Omental fat pad (tissue), 4 donors: ENCODE measurements around the gene GNAO1. TPM values are rescaled to one million over a fixed set of nuclear protein-coding genes. Genes with fewer than 3 reads are reported as not detected.

Experiments used
- ATAC-seq: fragments of 150-250 bp; one replicate; pipeline ENCODE4 v1.9.1; 2016; ENCODE audit warnings: mild to moderate bottlenecking, moderate library complexity; ENCODE audit not compliant: low FRiP score
- DNase-seq: peaks from one replicate; pipeline ENCODE4 v3.0.0-alpha.2; 2019; ENCODE audit warnings: low spot score
- CTCF ChIP-seq, 3 donors: fragments of 450-650 bp; IDR thresholded peaks; one replicate each; pipeline ENCODE4 v1.5.1; 2016 to 2017; ENCODE audit warnings: antibody characterized with exemption in 3 of 3, mild to moderate bottlenecking in 3 of 3, moderate library complexity in 2 of 3
- total RNA-seq, 4 donors: library from RNA; depleted of rRNA; stranded (reverse); fragments of >200 nt; gene quantifications; one replicate each; pipeline ENCODE4 v1.1.0, GENCODE V29; 2016

Gene GNAO1
- total RNA-seq, 4 donors from 2014 or later = 1.4 to 2.6 (median 2.3) TPM

GRCh38 chr16:56267888-56268287, 76.6 kb downstream of the GNAO1 start:
- ATAC-seq (no peak), DNase-seq (no peak)
- TF ChIP-seq CTCF (IDR thresholded peaks at IDR 0.05) = no peak

DNA sequence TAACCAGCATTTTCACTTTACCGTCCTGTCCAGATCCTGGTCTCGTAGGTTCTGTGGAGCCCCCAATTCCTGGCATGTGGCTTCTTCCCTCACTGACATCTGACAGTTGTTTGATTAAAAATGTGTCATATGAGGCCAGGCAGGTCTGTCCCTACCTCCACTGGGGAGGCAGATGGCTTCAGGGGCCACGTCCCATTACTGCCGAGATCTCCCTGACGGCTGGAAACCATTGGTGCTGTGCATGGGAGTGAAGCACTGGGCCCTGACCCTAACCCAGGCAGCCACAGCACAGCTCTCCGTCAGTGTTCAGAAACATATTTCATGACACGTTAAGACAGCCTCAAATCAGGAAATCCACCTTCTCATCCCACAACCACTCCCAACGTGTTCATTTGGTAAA, 77.5 kb downstream of the GNAO1 start:
- no peak for TF ChIP-seq CTCF (IDR thresholded peaks at IDR 0.05)
- ATAC-seq (no peak), DNase-seq (no peak)

- no peak for TF ChIP-seq CTCF (IDR thresholded peaks at IDR 0.05)
- ATAC-seq = no peak
- DNase-seq = no peak
Observed at GRCh38 chr16:56269281-56269680, 78.0 kb downstream of the GNAO1 start.

GRCh38 chr16:56269811-56270684, 78.8 kb downstream of the GNAO1 start:
- DNase-seq = no peak
- no peak for TF ChIP-seq CTCF (IDR thresholded peaks at IDR 0.05)
- no peak for ATAC-seq

GRCh38 chr16:56270828-56271227, 79.5 kb downstream of the GNAO1 start:
- DNase-seq (no peak), ATAC-seq (no peak)
- TF ChIP-seq CTCF (IDR thresholded peaks at IDR 0.05) = no peak

DNA sequence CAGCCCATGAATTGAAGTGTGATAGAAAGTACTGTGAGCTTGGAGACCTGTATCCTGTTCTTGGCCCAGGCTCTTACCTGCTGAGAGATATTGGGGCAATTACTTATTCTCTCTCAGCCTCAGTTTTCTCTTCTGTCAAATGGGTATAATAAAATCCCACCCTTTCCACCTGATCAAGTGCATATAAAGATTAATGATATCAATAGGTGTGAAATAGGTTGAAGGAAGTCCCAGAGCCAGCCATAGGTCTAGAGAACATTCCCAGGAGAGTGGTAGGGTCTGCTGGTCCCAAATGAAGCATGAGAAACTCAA, 81.2 kb downstream of the GNAO1 start:
- no peak for TF ChIP-seq CTCF (IDR thresholded peaks at IDR 0.05)
- DNase-seq (no peak), ATAC-seq (no peak)

DNA sequence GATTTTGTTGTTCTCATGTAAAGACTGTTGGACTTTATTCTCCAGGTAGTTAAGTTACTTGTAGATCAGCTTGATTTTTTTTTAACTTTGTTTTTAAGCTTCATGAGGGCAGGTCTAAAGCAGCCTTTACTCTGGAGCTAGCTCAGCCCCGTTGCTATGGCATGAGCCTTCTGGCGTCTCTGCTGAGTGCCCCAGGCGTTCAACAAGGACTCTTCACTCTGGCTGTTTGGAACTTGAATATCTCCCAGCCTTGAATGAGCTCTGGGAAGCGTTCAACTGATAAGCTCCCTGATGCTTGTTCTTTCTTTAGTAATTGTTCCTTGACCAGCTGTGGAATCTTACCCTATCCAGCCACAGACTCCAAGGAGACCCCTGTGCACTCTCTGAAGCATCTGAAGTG, 82.3 kb downstream of the GNAO1 start:
- DNase-seq (no peak), ATAC-seq (no peak)
- no peak for TF ChIP-seq CTCF (IDR thresholded peaks at IDR 0.05)
